ENCODE data around the gene SCGB3A1.

Gene SCGB3A1

DNA sequence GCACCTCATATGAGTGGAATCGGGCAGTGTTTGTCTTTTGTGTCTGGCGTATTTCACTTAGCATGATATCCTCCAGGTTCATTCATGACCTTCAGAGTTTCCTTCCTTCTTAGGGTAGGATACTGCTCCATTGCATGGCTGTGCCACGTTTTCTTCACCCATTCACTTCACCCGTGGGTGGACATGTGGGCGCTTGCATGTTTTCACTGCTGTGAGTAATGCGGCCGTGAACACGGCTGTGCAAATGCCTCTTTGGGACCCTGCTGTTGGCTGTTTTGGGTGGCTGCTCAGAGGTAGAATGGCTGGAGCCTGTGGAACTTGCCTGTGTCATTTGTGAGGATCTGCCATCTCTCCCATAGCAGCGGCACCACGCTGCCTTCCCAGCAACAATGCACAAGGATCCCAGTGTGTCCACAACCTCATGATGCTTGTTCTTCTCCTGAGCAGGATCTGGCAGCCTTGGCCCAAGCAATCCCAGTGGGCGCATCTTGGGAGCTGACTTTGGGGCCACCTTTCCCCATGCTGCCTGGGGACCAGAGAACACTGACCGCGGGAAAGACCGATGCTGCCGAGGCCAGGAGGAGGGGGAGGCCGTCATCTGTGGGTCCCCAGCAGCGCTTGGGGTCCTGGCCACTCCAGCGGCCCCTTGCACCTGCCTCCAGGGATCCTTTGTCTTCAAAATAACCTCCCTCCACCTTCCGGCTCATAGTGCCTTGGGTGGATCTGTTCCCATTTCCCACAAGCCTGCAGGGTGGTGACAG lies 2.3 kb upstream of the SCGB3A1 start:
- H3K36me3 Mint-ChIP-seq (ENCODE audit: low read depth) = no peaks in the 10 kb centered on the region
- peaks cover 4% of the 10 kb centered on the region for H3K4me1 Mint-ChIP-seq (ENCODE audit: low read depth)
- H3K9me3 Mint-ChIP-seq = no peaks in the 10 kb centered on the region
- H3K4me3 Mint-ChIP-seq = no peak overlapping the region
- no peak overlapping the region for H3K27ac Mint-ChIP-seq
- peaks cover 32% of the 10 kb centered on the region for H3K27me3 Mint-ChIP-seq (ENCODE audit: low read depth)

DNA sequence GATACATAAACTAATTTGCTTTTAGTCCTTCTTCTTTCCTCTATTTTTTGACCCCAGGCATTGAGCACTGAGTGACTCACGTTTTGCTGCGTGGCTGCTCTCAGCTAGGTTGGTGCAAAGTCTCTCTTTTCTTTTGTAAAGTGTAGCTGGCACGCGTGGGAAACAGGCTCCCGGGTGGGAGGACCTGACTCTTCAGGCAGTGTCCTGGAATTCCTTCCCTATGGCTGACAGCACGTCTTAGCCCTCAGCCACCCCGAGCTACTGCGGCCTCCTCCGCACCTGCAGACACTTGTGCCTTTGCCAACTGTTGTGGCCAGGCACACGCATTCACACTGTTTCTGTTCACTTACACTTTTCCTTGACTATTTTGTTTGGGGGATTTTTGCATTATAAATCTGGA lies 877 bp upstream of the SCGB3A1 start:
- Mint-ChIP-seq H3K27ac (no peak overlapping the region), H3K4me3 (no peak overlapping the region), H3K4me1 (ENCODE audit: low read depth) (peaks cover 4% of the 10 kb centered on the region), H3K9me3 (no peaks in the 10 kb centered on the region), H3K27me3 (ENCODE audit: low read depth) (peaks cover 36% of the 10 kb centered on the region), H3K36me3 (ENCODE audit: low read depth) (no peaks in the 10 kb centered on the region)

DNA sequence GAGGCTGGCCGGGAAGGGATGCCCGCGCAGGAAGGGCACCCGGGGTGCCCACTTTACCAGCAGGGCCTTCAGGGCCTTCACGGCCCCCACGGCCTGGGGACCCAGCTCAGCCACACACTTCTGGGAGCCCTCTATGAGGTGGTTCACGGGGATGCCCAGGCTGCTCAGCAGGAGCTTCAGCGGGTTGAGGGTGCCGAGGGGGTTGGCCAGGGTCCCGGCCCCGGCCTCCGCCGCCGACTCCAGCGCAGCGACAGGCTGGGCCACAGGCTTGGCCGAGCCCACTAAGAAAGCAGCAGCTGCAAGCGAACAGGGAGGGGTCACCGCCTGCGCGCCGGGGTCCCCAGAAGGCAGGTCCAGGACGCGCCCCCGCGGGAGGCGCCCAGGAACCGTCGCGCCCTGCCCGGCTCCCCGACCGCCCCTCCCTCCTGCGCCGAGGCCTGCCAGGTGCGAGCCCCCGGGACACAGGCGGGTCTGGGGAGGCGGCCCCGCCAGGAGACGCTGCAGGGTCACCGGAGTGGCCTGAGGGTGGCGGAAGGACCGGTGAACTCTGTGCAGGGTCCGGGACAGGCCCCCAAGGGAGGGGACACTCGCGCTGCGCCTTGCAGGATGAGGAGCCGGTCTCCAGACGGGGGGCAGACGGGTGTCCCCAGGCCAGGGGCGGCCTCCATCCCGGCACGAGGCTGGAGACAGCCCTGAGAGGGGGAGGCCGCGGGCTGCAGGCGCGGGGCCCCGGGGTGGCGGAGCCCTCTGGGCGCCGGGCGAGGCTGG lies 572 bp downstream of the SCGB3A1 start:
- Mint-ChIP-seq H3K27me3 (ENCODE audit: low read depth) (peaks cover 45% of the 10 kb centered on the region), H3K4me1 (ENCODE audit: low read depth) (peaks cover 4% of the 10 kb centered on the region), H3K9me3 (no peaks in the 10 kb centered on the region), H3K27ac (no peak overlapping the region), H3K4me3 (no peak overlapping the region), H3K36me3 (ENCODE audit: low read depth) (no peaks in the 10 kb centered on the region)

DNA sequence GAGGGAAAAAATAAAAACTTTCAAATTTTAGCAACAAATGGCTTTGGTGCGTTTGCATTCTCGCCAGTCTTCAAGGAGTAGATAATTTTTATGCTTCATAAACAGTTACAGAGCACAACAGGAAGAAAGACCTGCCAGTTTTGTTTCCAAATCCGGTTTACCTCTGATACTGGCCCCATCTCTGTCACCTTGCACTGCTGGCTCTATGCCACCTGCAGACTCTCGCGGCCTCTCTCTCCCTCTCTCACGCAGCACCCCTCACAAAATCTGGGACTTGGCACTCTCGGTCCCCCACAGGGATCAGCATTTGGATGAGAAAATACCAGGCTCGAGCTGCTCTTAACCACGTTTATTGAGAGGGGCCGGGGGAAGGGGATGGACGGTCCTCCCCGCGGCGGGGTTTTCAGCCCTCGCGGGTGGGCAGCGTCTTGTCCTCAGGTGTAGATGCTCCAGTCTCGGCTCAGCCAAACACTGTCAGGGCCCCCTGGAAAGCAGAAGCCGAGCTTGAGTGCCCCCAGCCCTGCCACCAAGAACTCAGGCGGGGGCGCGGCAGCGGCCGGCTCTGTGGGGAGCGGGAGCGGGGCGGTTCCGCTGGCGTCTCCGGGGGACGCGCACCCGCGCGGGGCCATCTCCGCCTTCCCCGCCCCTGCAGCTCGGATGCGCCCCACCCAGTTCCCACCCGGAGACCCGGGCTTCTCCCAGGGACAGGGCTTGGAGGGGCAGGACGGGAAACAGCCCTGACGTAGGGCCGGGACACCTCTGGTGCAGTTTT lies 1.3 kb downstream of the SCGB3A1 start:
- no peaks in the 10 kb centered on the region for H3K36me3 Mint-ChIP-seq (ENCODE audit: low read depth)
- H3K27me3 Mint-ChIP-seq (ENCODE audit: low read depth) = peaks cover 45% of the 10 kb centered on the region
- peaks cover 4% of the 10 kb centered on the region for H3K4me1 Mint-ChIP-seq (ENCODE audit: low read depth)
- no peaks in the 10 kb centered on the region for H3K9me3 Mint-ChIP-seq
- H3K27ac Mint-ChIP-seq = no peak overlapping the region
- H3K4me3 Mint-ChIP-seq = no peak overlapping the region

DNA sequence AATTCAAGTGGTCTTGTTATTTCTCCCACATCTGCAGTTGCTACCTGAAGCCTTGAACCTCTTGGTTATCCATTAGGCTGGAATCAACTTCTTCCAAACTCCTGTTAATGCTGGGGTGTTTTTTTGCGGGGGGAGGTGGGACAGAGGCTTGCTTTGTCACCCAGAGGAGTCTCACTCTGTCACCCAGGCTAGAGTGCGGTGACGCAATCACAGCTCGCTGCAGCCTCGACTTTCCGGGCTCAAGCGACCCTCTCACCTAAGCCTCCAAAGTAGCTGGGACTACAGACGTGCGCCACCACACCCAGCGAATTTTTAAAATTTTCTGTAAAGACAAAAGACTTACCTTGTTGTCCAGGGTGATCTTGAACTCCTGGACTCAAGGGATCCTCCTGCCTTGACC lies 4.4 kb downstream of the SCGB3A1 start:
- Mint-ChIP-seq H3K9me3 (no peaks in the 10 kb centered on the region), H3K4me3 (no peak overlapping the region), H3K27me3 (ENCODE audit: low read depth) (peaks cover 33% of the 10 kb centered on the region), H3K4me1 (ENCODE audit: low read depth) (no peaks in the 10 kb centered on the region), H3K27ac (no peak overlapping the region), H3K36me3 (ENCODE audit: low read depth) (no peaks in the 10 kb centered on the region)

DNA sequence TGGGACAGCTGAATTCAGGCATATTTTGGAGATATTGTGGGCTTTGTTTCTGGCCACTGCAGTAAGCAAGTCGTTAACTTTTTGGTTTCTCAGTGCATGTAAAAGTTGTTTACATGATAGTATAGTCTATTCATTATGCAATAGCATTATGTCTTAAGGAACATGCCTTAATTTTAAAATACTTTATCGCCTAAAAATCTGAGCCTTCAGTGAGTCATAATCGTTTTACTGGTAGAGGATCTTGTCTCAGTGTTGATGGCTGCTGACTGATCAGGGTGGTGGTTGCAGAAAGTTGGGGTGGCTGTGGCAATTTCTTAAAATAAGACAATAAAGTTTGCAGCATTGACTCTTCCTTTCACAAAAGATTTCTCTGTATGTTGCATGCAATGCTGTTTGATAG lies 5.1 kb downstream of the SCGB3A1 start:
- Mint-ChIP-seq H3K4me3 (no peak overlapping the region), H3K9me3 (no peaks in the 10 kb centered on the region), H3K27ac (no peak overlapping the region), H3K27me3 (ENCODE audit: low read depth) (peaks cover 33% of the 10 kb centered on the region), H3K36me3 (ENCODE audit: low read depth) (no peaks in the 10 kb centered on the region), H3K4me1 (ENCODE audit: low read depth) (no peaks in the 10 kb centered on the region)

DNA sequence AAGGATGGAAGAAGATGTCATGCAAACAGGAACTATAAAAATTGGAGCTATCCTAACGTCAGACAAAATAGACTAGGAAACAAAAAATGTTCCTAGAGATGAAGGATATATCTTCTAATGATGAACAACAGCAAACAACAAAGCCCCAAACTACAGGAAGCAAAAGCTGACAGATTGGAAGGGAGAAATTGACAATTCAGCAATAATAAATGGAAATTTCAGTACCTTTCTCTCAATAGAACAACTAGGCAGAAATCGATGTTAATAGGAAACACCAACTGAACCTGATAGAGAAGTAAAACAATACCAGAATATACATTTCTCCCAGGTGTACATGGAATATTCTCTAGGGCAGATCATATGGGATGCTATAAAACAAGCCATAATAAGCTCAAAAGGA lies 7.6 kb downstream of the SCGB3A1 start:
- Mint-ChIP-seq H3K4me1 (ENCODE audit: low read depth) (no peaks in the 10 kb centered on the region), H3K9me3 (no peaks in the 10 kb centered on the region), H3K27me3 (ENCODE audit: low read depth) (peaks cover 20% of the 10 kb centered on the region), H3K4me3 (no peak overlapping the region), H3K36me3 (ENCODE audit: low read depth) (no peaks in the 10 kb centered on the region), H3K27ac (no peak overlapping the region)

DNA sequence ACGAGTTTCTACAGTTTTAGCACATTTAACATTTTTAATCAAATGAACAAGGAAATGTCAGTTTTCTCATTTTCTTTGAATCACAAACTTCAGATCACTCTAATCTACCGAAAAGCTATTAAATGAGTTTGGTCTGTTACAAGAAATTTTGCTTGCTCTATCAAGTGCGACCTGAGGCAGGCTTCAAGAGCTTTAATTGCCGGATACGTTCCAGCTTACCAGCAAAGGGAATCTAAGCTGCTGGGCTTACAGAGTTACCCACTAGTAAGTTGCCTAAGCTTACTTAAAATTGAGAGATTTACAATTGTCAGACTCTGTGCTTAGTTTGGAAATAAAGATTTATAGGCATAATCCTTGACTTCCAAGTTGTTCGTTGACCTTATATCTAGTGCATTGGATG lies 10.6 kb downstream of the SCGB3A1 start:
- no peaks in the 10 kb centered on the region for H3K4me1 Mint-ChIP-seq (ENCODE audit: low read depth)
- H3K9me3 Mint-ChIP-seq = no peaks in the 10 kb centered on the region
- H3K27me3 Mint-ChIP-seq (ENCODE audit: low read depth) = peaks cover 6% of the 10 kb centered on the region
- no peak overlapping the region for H3K4me3 Mint-ChIP-seq
- no peak overlapping the region for H3K27ac Mint-ChIP-seq
- H3K36me3 Mint-ChIP-seq (ENCODE audit: low read depth) = peaks cover 14% of the 10 kb centered on the region

DNA sequence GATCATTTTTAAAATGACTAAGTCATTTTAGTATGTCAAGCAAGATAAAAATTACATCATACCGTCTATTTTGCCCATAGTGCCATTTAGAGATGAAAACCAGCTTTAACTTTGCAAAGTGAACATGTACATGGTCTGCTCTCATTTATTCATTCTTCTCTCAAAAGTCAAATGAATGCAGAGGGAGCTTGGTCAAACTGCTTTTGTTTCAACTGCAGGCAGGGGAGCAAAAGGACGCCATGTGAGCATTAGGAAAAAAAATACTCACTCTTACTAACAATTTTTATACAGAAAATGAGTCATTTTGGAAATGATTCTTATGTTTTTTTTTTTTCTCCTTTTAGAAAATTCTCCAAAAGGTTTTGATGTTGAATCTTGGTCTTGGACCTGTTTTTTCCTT lies 15.7 kb downstream of the SCGB3A1 start:
- Mint-ChIP-seq H3K27ac (no peak overlapping the region), H3K36me3 (ENCODE audit: low read depth) (peaks cover 36% of the 10 kb centered on the region)

DNA sequence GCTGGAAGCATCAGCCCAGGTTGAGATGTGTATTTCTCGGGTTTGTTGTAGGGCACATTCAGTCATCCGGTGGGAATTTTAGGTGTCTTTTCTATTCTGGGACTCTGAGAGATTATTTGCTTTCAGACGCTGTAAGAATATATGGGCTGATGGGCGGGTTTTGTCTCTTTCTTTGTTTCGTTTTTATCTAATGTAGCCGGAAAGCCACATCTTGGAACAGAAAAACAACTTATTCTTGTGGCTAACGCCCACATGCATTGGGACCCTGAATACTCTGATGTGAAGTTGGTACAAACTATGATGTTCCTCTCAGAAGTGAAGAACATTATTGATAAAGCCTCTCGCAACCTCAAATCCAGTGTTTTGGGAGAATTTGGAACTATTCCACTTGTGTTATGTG lies 22.4 kb downstream of the SCGB3A1 start:
- H3K36me3 Mint-ChIP-seq (ENCODE audit: low read depth) = peaks cover 42% of the 10 kb centered on the region
- peaks cover 5% of the 10 kb centered on the region for H3K4me1 Mint-ChIP-seq (ENCODE audit: low read depth)
- H3K27me3 Mint-ChIP-seq (ENCODE audit: low read depth) = no peaks in the 10 kb centered on the region
- no peak overlapping the region for H3K4me3 Mint-ChIP-seq
- no peaks in the 10 kb centered on the region for H3K9me3 Mint-ChIP-seq
- no peak overlapping the region for H3K27ac Mint-ChIP-seq

More for the DNA sequence above, 15.7 kb downstream of the SCGB3A1 start:
- Mint-ChIP-seq H3K9me3 (no peaks in the 10 kb centered on the region), H3K27me3 (ENCODE audit: low read depth) (no peaks in the 10 kb centered on the region), H3K4me1 (ENCODE audit: low read depth) (peaks cover 4% of the 10 kb centered on the region), H3K4me3 (no peak overlapping the region)

DNA sequence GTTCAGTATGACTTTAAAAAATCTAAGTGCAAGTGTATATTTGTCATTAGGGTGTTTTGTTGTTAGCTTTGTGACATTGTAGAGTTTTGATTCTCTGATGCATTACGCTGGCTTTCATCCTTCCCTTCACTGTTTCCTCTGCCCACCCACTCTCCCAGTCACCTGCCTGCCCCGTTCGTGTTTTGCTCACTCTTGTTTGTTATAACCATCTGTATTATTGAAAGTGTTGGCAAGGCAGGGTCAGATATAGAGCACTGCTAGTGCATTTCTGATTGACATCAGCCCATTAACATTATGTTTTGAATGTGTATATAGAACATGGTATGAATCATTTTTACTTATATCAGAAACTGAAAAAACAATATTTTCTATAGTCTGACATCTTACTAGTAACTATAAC lies 27.3 kb downstream of the SCGB3A1 start:
- Mint-ChIP-seq H3K36me3 (ENCODE audit: low read depth) (peaks cover 42% of the 10 kb centered on the region), H3K27me3 (ENCODE audit: low read depth) (no peaks in the 10 kb centered on the region), H3K9me3 (no peaks in the 10 kb centered on the region), H3K4me3 (no peak overlapping the region), H3K27ac (no peak overlapping the region), H3K4me1 (ENCODE audit: low read depth) (peaks cover 14% of the 10 kb centered on the region)

DNA sequence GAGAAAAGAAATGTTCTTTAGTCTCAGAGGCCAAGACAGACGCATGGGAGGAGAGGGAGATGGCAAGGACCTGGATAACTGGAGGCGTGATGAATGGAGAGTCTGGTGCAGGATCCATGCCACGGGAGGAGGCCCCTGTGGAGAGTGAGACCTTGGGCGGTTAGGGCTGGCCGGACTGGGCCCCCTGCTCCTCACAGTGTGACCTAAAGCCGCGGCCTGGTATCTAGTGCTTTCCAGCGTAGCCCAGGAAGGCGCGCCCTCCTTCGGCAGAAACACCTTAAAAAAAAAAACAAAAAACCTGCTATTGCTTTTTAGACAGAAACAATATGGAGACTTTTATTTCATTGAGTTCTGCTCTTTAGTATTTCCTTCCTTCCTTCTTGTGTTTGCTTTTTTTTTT lies 33.1 kb downstream of the SCGB3A1 start:
- Mint-ChIP-seq H3K27me3 (ENCODE audit: low read depth) (no peaks in the 10 kb centered on the region), H3K4me3 (no peak overlapping the region), H3K4me1 (ENCODE audit: low read depth) (peaks cover 11% of the 10 kb centered on the region), H3K27ac (no peak overlapping the region), H3K36me3 (ENCODE audit: low read depth) (peaks cover 38% of the 10 kb centered on the region), H3K9me3 (no peaks in the 10 kb centered on the region)

DNA sequence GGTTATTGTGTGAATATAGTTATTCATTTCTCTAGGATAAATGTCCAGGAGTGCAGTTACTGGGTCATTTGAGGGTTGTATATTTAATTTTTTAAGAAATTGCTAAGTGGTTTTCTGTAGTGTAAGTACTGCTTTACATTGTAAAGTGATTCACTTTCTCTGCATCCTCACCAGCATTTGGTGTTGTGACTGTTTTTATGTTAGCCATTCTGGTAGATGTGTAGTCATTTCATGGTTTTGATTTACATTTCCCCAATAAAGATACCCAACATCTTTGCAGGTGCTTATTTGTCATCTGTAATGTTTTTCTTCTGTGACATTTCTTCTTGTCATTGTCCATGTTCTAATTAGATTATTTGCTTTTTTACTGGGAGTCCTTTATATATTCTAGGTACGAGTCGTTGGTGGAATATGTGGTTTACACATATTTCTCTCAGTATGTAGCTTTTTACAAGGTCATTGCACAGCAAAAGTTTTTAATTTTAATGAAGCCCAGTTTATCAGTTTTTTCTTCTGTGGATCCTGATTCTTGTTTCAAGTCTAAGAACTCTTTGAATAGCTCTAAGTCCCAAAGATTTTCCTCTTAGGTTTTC lies 34.0 kb downstream of the SCGB3A1 start:
- Mint-ChIP-seq H3K4me3 (no peak overlapping the region), H3K36me3 (ENCODE audit: low read depth) (peaks cover 38% of the 10 kb centered on the region), H3K4me1 (ENCODE audit: low read depth) (peaks cover 11% of the 10 kb centered on the region), H3K27ac (no peak overlapping the region), H3K9me3 (no peaks in the 10 kb centered on the region), H3K27me3 (ENCODE audit: low read depth) (no peaks in the 10 kb centered on the region)

DNA sequence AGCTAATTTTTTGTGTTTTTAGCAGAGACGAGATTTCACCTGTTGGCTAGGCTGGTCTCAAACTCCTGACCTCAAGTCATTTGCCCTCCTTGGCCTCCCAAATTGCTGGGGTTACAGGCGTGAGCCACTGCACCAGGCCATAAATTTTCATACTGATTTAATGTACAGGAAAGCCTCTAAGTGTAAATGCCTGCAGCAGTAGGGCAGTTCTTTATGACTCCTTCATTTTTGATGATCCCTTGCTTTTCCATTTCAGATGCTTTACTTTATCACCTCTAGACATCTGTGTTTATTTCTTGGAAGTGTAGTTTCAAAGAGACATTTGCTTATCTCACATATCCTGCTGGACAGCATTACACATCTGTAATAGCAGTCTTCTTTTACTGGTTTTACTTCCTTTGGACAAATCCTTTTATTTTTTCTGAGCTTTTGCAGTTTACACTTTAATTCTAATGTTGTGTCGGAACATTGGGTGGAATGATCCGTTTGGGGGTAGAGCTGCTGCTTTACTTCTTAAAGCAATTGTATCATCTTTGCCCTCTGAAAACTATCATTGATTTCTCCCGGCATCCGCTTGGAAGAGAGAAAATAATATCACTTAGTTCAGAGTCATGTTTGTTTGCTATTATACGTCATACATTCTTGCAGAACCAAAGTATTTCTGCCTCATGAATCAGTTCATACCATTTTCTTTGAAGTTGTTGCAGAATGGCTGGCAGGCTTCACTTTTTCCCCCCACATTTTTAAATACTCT lies 36.0 kb downstream of the SCGB3A1 start:
- Mint-ChIP-seq H3K9me3 (no peaks in the 10 kb centered on the region), H3K27ac (no peak overlapping the region), H3K27me3 (ENCODE audit: low read depth) (no peaks in the 10 kb centered on the region), H3K4me3 (no peak overlapping the region), H3K4me1 (ENCODE audit: low read depth) (peaks cover 4% of the 10 kb centered on the region), H3K36me3 (ENCODE audit: low read depth) (peaks cover 27% of the 10 kb centered on the region)
